ENCODE data around the gene COL4A5.

COL4A5 gene

DNA sequence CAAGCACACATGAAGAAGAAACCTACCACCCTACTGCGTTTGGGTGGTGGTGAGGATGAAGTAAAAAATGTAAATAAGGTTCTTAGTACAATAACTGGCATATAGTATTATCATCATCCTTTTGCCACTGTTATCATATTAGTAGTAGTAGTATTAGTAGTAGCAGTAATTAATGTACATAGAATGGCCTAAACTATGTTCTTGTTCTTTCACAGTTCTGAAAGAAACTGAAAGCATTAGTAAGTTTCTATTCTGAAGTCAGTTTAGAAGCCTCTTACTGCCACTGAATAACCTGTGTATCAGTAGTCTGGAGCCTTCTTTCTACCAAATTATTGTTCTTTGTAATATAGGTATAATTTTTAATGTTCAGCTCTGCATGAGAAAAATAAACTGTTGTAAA, 22.4 kb upstream of the COL4A5 start:
- Histone ChIP-seq H3K4me3 (ENCODE audit: low read depth in 1 of 5, low read length in 5 of 5) (no peak overlapping the region), H3K27ac (ENCODE audit: low read depth, low read length) (no peak overlapping the region), H3K9ac (ENCODE audit: low read length in 5 of 5) (no peak overlapping the region), H3K4me1 (ENCODE audit: control insufficient read depth in 5 of 5, insufficient read depth in 5 of 5, low read length in 5 of 5) (no peaks in the 10 kb centered on the region), H3K27me3 (ENCODE audit: control insufficient read depth in 5 of 5, insufficient read depth in 4 of 5, low read length in 5 of 5) (peaks cover 0 to 9% (median 4%) of the 10 kb centered on the region in 5 donors), H3K36me3 (ENCODE audit: control insufficient read depth in 5 of 5, insufficient read depth in 5 of 5, low read length in 5 of 5) (no peaks in the 10 kb centered on the region), H3K9me3 (ENCODE audit: control insufficient read depth in 5 of 5, low read length in 5 of 5) (no peaks in the 10 kb centered on the region)

DNA sequence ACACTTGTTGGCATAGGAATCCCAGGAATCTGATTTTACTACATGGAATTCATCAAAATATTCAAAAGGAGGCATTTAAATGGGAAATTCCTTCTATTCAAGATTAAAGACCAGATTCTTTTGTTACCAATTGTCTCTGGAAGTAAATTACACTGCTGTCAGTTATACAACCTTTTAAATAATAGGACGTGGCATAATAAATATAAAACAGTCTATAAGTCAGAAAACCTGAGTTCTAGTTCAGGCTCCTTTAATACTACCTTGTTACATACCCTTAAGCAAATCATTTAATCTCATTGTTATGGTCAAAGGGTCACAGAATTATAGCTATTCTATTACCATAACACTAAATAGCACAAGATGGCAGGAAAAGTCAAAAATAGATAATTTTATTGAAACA, 20.2 kb upstream of the COL4A5 start:
- Histone ChIP-seq H3K27me3 (ENCODE audit: control insufficient read depth in 5 of 5, insufficient read depth in 4 of 5, low read length in 5 of 5) (peaks cover 0 to 16% (median 4%) of the 10 kb centered on the region in 5 donors), H3K27ac (ENCODE audit: low read depth, low read length) (no peak overlapping the region), H3K4me3 (ENCODE audit: low read depth in 1 of 5, low read length in 5 of 5) (no peak overlapping the region), H3K36me3 (ENCODE audit: control insufficient read depth in 5 of 5, insufficient read depth in 5 of 5, low read length in 5 of 5) (no peaks in the 10 kb centered on the region), H3K4me1 (ENCODE audit: control insufficient read depth in 5 of 5, insufficient read depth in 5 of 5, low read length in 5 of 5) (no peaks in the 10 kb centered on the region), H3K9me3 (ENCODE audit: control insufficient read depth in 5 of 5, low read length in 5 of 5) (no peaks in the 10 kb centered on the region), H3K9ac (ENCODE audit: low read length in 5 of 5) (no peak overlapping the region)

DNA sequence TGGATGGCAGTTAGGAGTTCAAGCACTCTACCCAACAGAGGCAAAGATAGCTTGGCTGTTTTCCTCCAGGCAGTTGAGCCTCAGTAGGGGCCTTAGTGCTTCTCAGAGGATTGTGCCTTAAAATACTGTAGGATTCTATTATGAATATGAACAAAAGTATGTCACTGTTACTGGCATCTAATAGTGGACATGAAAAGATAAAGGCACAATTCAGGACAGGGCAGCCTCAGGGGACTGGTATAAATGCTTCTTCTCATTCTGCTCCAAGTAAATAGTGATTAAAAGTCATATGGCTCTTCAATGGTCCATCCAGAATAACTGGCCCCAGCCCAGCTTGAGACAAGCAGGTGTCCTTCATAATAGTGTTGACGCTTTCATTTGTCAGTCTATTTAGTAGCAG, 19.2 kb upstream of the COL4A5 start:
- no peaks in the 10 kb centered on the region for H3K9me3 ChIP-seq (ENCODE audit: control insufficient read depth in 5 of 5, low read length in 5 of 5)
- no peaks in the 10 kb centered on the region for H3K36me3 ChIP-seq (ENCODE audit: control insufficient read depth in 5 of 5, insufficient read depth in 5 of 5, low read length in 5 of 5)
- no peak overlapping the region for H3K27ac ChIP-seq (ENCODE audit: low read depth, low read length)
- H3K27me3 ChIP-seq (ENCODE audit: control insufficient read depth in 5 of 5, insufficient read depth in 4 of 5, low read length in 5 of 5): peaks cover 0 to 16% (median 4%) of the 10 kb centered on the region in 5 donors
- H3K4me3 ChIP-seq (ENCODE audit: low read depth in 1 of 5, low read length in 5 of 5): no peak overlapping the region
- no peaks in the 10 kb centered on the region for H3K4me1 ChIP-seq (ENCODE audit: control insufficient read depth in 5 of 5, insufficient read depth in 5 of 5, low read length in 5 of 5)
- H3K9ac ChIP-seq (ENCODE audit: low read length in 5 of 5): no peak overlapping the region

GRCh38 chrX:108426262-108426661, 13.4 kb upstream of the COL4A5 start:
- no peak overlapping the region for H3K27ac ChIP-seq (ENCODE audit: low read depth, low read length)
- no peaks in the 10 kb centered on the region for H3K4me1 ChIP-seq (ENCODE audit: control insufficient read depth in 5 of 5, insufficient read depth in 5 of 5, low read length in 5 of 5)
- peaks cover 0 to 7% (median 5%) of the 10 kb centered on the region in 5 donors for H3K27me3 ChIP-seq (ENCODE audit: control insufficient read depth in 5 of 5, insufficient read depth in 4 of 5, low read length in 5 of 5)
- no peaks in the 10 kb centered on the region for H3K9me3 ChIP-seq (ENCODE audit: control insufficient read depth in 5 of 5, low read length in 5 of 5)
- H3K4me3 ChIP-seq (ENCODE audit: low read depth in 1 of 5, low read length in 5 of 5): no peak overlapping the region
- no peak overlapping the region for H3K9ac ChIP-seq (ENCODE audit: low read length in 5 of 5)
- H3K36me3 ChIP-seq (ENCODE audit: control insufficient read depth in 5 of 5, insufficient read depth in 5 of 5, low read length in 5 of 5): no peaks in the 10 kb centered on the region

GRCh38 chrX:108435261-108435660, 4.4 kb upstream of the COL4A5 start:
- no peak overlapping the region for H3K4me3 ChIP-seq (ENCODE audit: low read depth in 1 of 5, low read length in 5 of 5)
- peaks cover 0 to 12% (median 4%) of the 10 kb centered on the region in 5 donors for H3K4me1 ChIP-seq (ENCODE audit: control insufficient read depth in 5 of 5, insufficient read depth in 5 of 5, low read length in 5 of 5)
- no peaks in the 10 kb centered on the region for H3K9me3 ChIP-seq (ENCODE audit: control insufficient read depth in 5 of 5, low read length in 5 of 5)
- no peak overlapping the region for H3K27ac ChIP-seq (ENCODE audit: low read depth, low read length)
- H3K9ac ChIP-seq (ENCODE audit: low read length in 5 of 5): no peak overlapping the region
- H3K36me3 ChIP-seq (ENCODE audit: control insufficient read depth in 5 of 5, insufficient read depth in 5 of 5, low read length in 5 of 5): no peaks in the 10 kb centered on the region
- peaks cover 14 to 23% (median 18%) of the 10 kb centered on the region in 5 donors for H3K27me3 ChIP-seq (ENCODE audit: control insufficient read depth in 5 of 5, insufficient read depth in 4 of 5, low read length in 5 of 5)

- no peak overlapping the region for H3K27ac ChIP-seq (ENCODE audit: low read depth, low read length)
- H3K36me3 ChIP-seq (ENCODE audit: control insufficient read depth in 5 of 5, insufficient read depth in 5 of 5, low read length in 5 of 5): no peaks in the 10 kb centered on the region
- H3K27me3 ChIP-seq (ENCODE audit: control insufficient read depth in 5 of 5, insufficient read depth in 4 of 5, low read length in 5 of 5): peaks cover 14 to 29% (median 18%) of the 10 kb centered on the region in 5 donors
- H3K9ac ChIP-seq (ENCODE audit: low read length in 5 of 5): no peak overlapping the region
- peaks cover 0 to 17% (median 5%) of the 10 kb centered on the region in 5 donors for H3K4me1 ChIP-seq (ENCODE audit: control insufficient read depth in 5 of 5, insufficient read depth in 5 of 5, low read length in 5 of 5)
- no peaks in the 10 kb centered on the region for H3K9me3 ChIP-seq (ENCODE audit: control insufficient read depth in 5 of 5, low read length in 5 of 5)
- peak overlapping the region in 1 of 5 donors; percentile 19 for H3K4me3 ChIP-seq (ENCODE audit: low read depth in 1 of 5, low read length in 5 of 5)
Measured at GRCh38 chrX:108437349-108438109, 2.1 kb upstream of the COL4A5 start.

GRCh38 chrX:108438110-108438623, 1.5 kb upstream of the COL4A5 start, which contains the start of gene COL4A6:
COL4A6 (minus strand) TSS chrX:108438422; CDS start chrX:108438196, 226 bp downstream.
- Histone ChIP-seq H3K9me3 (ENCODE audit: control insufficient read depth in 5 of 5, low read length in 5 of 5) (no peaks in the 10 kb centered on the region), H3K4me1 (ENCODE audit: control insufficient read depth in 5 of 5, insufficient read depth in 5 of 5, low read length in 5 of 5) (peaks cover 0 to 17% (median 5%) of the 10 kb centered on the region in 5 donors), H3K9ac (ENCODE audit: low read length in 5 of 5) (no peak within 1 kb of the TSS), H3K27me3 (ENCODE audit: control insufficient read depth in 5 of 5, insufficient read depth in 4 of 5, low read length in 5 of 5) (peaks cover 14 to 29% (median 18%) of the 10 kb centered on the region in 5 donors), H3K36me3 (ENCODE audit: control insufficient read depth in 5 of 5, insufficient read depth in 5 of 5, low read length in 5 of 5) (no peaks in the 10 kb centered on the region), H3K4me3 (ENCODE audit: low read depth in 1 of 5, low read length in 5 of 5) (peak within 1 kb of the TSS in 3 of 5 donors; percentile 50 to 77 (median 71)), H3K27ac (ENCODE audit: low read depth, low read length) (no peak within 1 kb of the TSS)

GRCh38 chrX:108439961-108440696, 491 bp downstream of the COL4A5 start:
- no peak overlapping the region for H3K27ac ChIP-seq (ENCODE audit: low read depth, low read length)
- H3K9me3 ChIP-seq (ENCODE audit: control insufficient read depth in 5 of 5, low read length in 5 of 5): peaks cover 0 to 2% (median 0%) of the 10 kb centered on the region in 5 donors
- H3K4me3 ChIP-seq (ENCODE audit: low read depth in 1 of 5, low read length in 5 of 5): peak overlapping the region; percentile 47 to 77 (median 55)
- H3K27me3 ChIP-seq (ENCODE audit: control insufficient read depth in 5 of 5, insufficient read depth in 4 of 5, low read length in 5 of 5): peaks cover 13 to 25% (median 18%) of the 10 kb centered on the region in 5 donors
- H3K9ac ChIP-seq (ENCODE audit: low read length in 5 of 5): peak overlapping the region in 2 of 5 donors; percentile 6 to 62
- no peaks in the 10 kb centered on the region for H3K36me3 ChIP-seq (ENCODE audit: control insufficient read depth in 5 of 5, insufficient read depth in 5 of 5, low read length in 5 of 5)
- peaks cover 0 to 17% (median 5%) of the 10 kb centered on the region in 5 donors for H3K4me1 ChIP-seq (ENCODE audit: control insufficient read depth in 5 of 5, insufficient read depth in 5 of 5, low read length in 5 of 5)

- Histone ChIP-seq H3K36me3 (ENCODE audit: control insufficient read depth in 5 of 5, insufficient read depth in 5 of 5, low read length in 5 of 5) (no peaks in the 10 kb centered on the region), H3K27me3 (ENCODE audit: control insufficient read depth in 5 of 5, insufficient read depth in 4 of 5, low read length in 5 of 5) (peaks cover 7 to 18% (median 13%) of the 10 kb centered on the region in 5 donors), H3K4me3 (ENCODE audit: low read depth in 1 of 5, low read length in 5 of 5) (no peak overlapping the region), H3K9ac (ENCODE audit: low read length in 5 of 5) (no peak overlapping the region), H3K9me3 (ENCODE audit: control insufficient read depth in 5 of 5, low read length in 5 of 5) (peaks cover 0 to 2% (median 0%) of the 10 kb centered on the region in 5 donors), H3K27ac (ENCODE audit: low read depth, low read length) (no peak overlapping the region), H3K4me1 (ENCODE audit: control insufficient read depth in 5 of 5, insufficient read depth in 5 of 5, low read length in 5 of 5) (peaks cover 0 to 13% (median 5%) of the 10 kb centered on the region in 5 donors)
Measured at GRCh38 chrX:108442901-108443464, 3.3 kb downstream of the COL4A5 start.

Measured in subcutaneous abdominal adipose tissue (tissue), 5 donors.